Skin of body (tissue), 2 donors: ENCODE data around the gene RABAC1. TPM values are rescaled to one million over a fixed set of nuclear protein-coding genes. Genes with fewer than 3 reads are reported as not detected.

Source experiments
- DNase-seq: peaks from one replicate; lab custom pipeline; 2025; lab: John Stamatoyannopoulos, UW
- total RNA-seq: library from RNA; depleted of rRNA; stranded (reverse); fragments of >200 nt; gene quantifications from one replicate; pipeline ENCODE4 v1.2.3, GENCODE V29; 2014

RABAC1 gene
- total RNA-seq, 1 donor from 2014 or later, result 68.0 TPM

DNA sequence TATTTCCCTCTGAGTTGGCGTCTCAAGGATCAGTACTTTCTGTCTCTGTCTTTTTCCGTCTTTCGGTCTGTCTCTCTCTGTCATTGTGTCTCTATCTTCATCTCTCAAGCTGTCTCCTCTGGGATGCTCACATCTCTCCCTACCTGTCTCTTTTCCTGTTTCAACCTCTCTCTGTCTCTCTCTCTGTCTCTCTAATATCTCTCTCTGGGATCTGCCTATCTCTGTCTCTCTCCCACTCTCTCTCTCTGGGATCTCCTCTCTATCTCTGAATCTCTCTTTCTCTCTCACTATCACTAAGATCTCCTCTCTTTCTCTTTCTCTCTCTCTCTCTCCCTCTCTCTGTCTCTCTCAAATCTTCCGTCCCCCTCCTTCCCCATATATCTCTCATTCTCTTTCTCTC lies 30.9 kb upstream of the RABAC1 start:
- DNase-seq, result no peak

DNA sequence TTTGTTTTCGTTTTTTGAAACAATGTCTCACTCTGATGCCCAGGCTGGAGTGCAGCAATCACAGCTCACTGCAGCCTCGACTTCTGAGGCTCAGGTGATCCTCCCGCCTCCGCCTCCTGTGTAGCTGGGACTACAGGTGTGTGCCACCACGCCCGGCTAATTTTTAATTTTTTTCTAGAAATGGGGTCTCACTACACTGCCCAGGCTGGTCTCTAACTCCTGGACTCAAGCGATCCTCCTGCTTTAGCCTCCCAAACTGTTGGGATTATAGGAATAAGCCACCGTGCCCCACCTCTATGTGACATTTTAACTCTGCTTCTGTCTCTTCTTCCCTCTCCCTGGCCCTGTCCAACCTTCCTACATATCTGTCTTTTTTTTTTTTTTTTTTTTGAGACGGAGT lies 29.8 kb upstream of the RABAC1 start:
- no peak for DNase-seq

DNA sequence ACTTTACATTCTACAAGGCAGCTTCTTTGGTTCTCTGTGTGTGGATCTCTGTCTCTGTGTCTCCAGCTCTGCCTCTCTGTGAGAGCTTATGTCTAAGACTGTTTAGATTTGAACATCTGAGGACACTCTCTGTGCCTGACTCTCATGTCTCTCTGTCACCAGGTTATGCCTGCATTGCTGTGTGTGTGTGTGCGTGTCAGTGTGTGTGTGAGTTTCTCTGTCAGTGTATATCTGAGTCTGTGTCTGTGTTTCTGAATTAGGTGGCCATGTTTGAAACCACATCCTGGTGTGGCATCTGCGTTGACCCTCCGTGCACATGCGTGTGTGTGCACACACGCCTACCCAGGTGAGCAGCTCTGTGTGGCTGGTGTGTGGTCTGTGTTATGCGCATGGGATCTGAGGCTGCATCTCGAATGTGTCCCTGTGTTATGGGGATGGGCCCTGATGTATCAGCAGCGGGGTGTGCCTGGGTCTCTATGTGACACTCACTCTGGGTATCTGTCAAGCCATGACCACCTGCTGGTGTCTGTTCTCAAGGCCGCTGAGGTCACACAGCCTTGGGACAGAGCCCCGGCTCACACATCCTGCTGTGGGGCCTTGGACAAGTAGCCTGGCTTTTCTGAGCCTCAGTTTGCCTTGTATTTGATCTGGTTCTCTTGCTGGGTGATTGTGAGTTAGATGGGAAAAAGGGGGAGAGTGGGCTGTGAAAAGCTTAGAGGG lies 28.2 kb upstream of the RABAC1 start:
- DNase-seq, result no peak

DNA sequence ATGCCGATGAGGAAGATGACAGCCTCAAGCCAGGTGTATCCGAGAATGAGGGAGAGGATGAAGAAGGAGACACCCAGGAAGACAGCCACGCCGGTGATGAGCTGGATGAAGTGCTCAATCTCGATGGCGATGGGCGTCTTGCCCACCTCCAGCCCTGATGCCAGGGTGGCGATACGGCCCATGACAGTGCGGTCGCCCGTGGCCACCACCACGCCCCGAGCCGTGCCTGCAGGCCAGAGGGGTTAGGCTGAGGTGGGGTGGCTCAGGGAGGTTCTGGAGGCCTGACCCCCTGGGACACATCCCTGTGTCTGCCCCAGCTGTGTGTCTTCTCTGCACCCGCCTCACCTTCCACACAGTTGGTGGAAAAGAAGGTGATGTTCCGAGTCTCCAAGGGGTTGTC lies 25.8 kb upstream of the RABAC1 start:
- DNase-seq, result no peak

DNA sequence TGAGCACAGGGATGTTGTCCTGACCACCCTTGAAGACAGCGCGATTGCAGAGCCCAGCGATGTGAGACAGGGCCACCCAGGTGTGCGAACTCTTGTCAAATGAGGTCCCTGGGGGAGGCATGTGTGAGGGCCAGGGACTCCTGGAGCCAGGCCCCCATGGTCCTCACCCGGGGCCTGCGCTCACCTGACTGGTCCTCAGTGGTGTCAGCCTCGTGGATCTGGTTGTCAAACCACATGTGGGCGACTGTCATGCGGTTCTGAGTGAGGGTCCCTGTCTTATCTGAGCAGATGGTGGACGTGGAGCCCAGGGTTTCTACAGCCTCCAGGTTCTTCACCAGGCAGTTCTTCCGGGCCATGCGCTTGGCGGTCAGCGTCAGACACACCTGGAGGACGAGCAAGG lies 22.6 kb upstream of the RABAC1 start:
- no peak for DNase-seq

DNA sequence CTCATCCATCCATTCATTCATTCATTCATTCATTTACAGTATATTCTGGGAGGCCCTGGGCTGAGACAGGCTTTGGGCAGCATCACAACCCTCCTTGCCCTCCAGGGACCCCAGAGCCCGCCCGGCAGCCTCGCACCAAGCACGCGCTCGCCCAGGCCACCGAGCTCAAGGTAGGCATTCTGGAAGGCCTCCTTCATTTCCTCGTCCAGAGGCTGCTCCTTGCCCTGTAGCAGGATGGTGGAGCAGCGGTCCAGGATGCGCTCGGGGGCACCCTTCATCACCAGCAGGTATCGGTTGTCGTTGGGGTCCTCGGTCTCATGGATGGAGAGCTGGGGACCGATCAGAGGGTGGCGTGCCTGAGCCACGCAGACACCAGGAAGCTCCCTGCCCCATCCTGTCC lies 19.3 kb upstream of the RABAC1 start:
- no peak for DNase-seq

DNA sequence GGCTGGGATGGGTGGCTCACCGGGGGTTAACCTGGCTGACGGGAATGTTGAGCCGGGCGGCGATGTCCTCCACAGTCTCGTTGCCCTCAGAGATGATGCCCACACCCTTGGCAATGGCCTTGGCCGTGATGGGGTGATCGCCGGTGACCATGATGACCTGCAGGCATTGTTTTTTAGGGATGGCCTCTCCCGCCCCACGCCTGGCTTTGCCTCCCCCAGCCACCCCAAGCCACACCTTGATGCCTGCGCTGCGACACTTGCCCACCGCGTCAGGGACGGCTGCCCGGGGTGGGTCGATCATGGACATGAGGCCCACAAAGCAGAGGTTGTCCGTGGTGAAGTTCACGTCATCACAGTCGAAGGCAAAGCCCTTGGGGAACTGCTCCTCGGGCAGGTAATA lies 18.8 kb upstream of the RABAC1 start:
- no peak for DNase-seq

DNA sequence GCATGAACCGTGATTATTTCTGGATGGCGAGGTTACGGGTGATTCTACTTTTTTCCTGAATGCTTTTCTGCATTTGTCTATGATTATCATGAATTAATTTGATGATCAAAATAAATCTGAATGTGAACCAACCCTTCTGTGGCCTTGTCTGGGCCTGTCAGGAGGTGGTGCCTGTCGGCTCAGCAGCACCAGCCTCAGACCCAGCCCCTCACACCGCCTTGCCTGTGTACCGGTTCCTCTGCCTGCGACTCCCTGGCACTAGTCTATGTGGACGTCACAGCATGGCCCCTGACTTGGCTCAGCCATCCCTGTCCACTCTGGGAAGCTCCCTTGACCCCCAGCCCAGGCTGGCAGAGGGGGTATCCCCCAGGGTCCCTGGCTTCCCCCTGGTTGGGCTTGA lies 15.5 kb upstream of the RABAC1 start:
- no peak for DNase-seq

DNA sequence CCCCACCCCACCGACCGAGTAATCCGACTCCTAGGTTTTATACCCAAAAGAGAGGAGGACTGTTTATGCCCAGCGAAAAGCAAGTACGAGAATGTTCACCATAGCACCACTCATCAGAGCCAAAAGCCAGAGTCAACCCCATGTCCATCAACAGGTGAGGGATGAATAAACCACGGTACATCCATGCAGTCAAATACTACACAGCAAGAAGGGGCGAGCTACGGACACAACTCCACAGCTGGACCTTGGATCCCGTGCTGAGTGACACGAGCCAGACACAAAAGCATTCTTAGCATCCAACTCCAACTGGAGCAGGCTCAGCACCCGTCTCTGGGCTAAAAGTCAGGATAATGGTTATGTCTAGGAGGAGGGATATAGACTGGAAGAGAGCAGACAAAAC lies 12.2 kb upstream of the RABAC1 start:
- DNase-seq, result no peak

DNA sequence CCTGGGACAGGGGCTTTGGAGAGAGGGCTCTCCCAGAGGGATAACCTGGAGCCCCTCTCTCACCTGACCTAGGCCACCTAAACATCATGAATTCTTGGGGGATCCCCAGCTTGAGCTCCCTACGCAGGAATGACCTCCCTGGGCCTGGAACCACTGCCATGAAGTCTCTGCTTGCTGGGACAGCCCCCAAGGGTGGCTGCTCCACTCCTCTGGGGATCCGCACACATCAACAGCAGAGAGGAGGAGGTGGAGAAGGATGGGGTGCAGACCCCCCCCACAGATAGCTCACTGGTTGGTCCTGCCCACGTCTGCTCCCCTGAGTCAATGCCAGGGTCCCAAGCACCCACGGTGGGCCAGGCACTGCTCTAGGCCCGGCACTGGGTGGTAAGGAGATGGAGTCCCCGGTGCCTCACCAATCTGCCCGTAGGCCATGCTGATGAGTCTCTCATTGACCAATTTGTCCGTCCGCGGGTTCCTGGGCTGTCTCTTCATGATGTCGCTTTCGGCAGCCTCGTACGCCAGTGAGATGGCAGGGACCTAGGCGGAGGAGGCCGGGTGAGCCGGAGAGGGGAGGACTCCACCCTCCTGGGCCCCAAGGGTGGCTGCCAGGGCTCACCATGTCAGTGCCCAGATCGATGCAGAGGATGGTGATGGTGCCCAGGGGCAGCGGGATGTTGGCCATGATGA lies 10.8 kb upstream of the RABAC1 start:
- no peak for DNase-seq

DNA sequence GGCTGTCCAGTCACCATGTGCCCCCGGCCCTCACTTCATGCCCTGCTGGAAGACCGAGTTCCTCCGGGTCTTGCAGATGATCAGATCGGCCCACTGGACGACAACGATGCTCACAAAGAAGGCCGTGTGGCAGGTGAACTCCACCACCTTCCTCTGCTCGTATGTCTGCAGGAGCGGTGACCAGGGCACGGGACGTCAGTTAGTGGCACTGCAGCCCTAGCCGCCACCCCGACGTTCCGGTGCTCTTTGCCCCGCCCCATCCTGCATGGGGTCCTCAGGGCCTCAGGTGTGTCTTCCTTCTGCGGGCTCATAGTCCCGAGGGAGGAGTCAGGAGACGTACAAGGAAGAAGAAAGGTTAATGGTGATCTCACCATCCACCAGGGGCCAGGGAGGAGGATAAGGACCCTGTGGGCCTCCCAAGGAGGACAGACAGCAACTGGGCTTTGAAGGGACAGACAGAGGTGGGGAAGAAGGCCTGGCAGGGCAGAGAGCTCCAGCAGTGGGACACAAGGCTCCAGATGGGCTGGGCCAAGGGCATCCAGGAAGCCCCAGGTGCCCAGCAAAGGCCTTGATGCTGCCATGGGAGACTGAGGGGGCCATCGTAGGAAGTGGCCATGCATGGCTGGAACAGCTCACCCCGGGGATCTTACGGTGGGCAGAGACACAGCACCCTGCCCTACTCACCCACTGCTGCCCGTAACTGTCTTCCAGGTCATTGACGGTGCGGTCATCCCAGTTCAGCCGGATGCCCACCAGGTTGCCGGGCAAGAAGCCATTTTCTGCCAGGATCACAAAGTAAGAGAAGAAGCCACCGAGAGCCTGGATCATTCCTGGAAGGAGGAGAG lies 9.9 kb upstream of the RABAC1 start:
- no peak for DNase-seq

DNA sequence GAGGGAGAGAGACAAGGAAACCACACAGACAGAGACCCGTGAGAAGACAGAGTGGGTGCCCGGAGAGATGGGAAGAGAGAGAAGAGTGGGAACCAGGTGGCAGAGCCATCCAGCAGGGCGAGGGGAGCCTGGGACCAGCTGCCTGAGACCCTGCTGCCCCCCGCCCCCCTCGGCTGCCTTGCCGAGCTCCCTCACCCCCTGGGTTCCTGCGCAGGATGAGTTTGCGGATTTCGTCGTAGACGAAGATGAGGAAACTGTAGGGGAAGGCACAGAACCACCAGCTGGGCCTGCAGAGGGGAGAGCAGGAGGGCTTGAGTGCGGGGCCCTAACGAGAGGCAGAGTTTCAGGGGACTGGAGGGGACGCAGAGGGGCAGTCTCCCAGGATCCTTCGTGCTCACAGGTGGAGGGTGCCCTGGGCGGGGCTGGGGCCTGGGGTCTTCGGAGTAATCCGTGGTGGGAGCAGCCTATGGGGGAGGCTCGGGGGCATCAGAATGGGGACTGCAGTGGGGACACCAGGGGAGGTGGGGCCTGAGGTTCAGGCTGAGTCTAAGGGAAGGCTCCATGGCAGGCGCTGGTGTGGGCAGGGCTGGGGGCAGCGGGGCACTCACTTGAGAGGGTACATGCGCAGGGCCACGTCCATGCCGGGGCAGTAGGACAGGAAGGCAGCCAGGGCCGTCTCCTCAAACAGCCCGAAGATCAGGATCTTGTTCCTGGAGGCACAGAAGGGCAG lies 8.1 kb upstream of the RABAC1 start:
- DNase-seq, result no peak

DNA sequence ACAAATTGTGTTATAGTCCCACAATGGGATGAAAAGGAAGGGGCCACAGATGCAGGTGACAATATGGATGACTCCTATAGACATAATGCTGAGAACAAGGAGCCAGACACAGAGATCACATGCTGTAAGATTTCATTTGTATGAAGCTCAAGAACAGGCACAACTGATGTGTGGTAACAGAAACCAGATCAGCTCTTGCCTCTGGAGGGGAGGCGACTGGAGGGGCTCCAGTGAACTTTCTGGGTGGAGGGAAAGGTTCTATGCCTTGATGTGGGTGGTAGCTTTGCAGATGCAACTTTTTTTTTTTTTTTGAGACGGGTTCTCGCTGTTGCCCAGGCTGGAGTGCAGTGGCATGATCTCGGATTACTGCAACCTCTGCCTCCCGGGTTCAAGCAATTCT lies 6.0 kb upstream of the RABAC1 start:
- DNase-seq, result no peak

DNA sequence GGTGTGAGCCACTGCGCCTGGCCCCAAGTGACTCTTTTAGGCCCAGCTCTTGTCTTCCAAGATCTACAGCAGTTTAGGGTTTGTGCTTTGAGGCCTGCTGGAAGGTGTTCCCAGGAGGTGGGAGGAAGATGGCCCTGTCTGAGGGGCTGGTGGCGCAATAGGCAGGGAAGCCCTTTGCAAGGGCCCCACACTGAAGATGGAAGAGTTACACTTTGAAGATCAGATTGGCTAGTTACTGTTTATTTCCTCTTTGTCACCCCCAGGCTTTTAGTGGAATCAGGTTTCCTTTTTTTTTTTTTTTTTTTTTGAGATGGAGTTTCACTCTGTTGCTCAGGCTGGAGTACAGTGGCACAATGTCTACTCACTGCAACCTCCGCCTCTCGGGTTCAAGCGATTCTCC lies 1.9 kb upstream of the RABAC1 start:
- no peak for DNase-seq

DNA sequence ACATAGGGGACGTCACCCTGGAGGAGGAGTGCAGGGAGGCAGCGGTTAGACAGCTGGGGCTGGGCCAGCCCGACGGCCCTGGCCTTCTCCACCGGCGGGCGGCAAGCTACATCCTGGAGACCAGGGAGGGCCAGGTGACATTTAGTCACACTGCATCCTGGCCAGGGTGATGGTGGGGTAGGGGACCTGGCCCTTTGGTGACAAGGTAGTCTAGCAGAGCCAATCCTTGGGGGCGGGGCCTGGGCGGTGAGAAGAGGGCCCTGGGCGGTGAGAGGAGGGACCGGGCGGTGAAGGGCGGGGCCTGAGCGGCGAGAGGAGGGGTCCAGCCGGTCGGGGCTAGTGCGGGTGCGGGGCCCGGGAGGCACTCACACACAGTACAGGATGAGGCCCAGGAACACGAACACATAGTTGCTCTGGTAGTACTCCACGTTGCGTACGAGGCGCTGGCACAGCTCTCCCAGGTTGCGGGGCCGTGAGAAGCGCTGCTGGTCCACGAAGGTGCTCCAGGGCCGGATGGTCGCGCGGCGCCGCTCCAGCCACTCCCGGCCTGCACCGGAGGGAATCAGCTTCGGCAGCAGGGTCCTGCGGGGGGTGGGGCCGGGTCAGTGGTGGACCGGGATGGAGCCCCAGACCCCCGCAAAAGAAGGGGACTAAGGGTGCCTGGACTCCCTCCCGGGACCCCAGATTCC lies 610 bp downstream of the RABAC1 start:
- DNase-seq, result peak; percentile 49

DNA sequence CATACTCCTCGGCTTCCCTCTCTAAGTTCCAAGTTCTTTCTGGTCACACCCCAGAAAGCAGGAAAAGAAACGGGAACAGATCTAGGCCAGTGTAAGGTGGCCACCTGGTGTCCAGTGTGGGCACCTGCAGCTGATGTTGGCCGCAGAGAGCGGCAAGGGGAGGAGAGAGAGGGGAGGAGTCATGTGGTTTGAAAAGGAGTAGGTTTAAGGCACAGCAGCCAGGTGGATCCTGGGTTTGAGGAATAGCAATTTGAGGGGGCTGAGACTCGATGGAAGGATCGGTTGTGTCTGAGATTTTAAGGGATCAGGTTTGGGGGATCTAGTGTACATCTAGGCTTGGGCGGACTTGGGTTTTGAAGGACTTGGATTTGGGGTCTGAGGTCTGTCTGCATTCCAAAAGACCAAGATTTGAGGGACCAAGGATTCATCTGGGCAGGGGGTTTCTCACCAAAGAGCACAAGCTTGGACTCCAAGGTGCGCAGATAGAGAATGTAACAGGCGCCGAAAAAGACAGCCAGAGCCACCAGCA lies 1.2 kb downstream of the RABAC1 start:
- DNase-seq, result peak; percentile 54

DNA sequence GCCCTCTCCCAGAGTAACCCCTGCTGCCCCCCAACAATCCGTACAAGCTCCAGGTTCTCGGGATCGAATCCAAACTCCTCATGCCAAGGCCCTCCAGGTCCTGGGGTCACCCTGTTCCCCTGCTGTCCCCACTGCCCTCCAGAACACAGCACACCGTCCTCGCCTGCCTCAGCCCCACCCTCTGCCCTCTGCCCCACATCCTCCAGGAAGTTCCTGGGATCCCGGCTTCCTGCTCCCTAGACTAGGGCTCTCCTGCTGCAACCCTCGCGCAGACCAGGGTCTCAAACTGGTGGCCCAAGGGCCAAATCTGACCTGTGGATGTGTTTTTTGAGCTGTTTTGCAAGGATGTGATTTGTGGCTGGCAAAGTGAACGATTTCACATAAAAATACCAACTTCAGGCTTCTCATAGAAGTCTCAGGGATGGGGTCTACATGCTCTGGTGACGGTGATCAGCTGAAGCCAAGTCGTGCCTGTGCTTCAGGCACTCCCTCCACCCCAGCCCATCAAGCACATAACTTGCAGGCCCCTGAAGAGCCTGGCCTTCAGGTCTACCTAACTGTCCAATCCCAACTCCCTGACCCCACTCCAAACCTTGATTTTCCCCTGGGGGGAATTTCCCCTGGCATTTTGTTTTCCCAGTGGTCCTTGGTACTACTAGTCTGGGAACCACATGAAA lies 1.8 kb downstream of the RABAC1 start:
- DNase-seq, result no peak

DNA sequence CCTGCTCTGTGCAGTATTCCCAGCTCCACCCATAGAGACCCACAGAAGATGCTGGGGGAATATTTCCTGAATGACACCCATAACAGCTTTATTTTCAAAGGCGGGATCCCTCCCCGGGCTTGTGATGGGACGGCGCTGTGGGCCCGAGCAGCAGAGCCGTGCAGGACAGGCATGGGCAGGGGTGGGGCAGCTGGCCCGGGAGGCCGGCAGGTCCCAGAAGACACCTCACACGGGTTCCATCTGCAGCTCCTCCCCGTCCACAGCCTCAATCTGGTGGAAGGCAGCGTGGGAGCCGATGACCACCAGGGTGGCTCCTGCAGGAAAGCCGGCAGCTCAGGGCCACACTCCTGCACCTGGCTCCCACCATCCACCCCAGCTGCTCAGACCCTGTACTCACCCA lies 2.5 kb downstream of the RABAC1 start:
- no peak for DNase-seq

DNA sequence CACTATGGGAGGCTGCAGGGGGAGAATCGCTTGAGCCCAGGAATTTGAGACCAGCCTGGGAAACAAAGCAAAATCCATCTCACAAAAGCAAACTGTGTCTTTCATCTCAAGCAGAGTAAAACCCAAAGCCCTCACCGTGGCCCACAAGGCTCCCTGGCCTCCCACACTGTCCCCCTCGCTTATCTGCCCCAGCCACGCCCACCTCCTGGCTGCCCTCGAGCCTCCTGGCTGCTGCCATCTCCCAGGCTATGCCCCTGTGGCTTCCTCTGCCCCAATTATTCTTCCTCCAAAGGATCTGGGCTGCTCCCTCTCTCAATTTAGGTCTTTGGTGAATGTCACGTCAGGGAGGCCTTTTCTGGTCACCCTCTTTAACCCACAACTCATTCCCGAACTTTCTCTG lies 3.6 kb downstream of the RABAC1 start:
- DNase-seq, result no peak

DNA sequence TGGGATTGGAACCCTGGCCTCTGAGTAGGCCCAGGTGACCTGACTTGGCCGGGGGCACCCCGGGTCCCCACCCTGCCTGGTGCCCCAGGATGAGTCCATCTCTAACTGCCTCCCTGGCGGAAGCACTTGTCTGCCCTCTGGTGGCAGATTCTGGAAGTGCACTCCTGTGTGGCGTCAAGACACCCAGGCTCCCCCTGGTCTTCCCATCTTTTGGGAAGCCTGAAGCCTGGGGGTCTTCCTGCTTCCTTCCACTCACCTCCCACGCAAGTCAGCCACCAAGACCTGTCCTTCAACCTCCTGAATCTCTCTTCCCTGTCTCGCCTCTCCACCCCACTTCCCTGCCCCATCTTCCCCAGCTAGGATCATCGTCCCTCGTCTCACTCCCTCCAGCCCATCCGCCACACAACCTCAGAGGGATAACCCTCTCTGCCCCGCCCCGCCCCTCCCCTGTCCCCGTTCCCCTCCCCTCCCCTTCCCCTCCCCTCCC lies 7.4 kb downstream of the RABAC1 start:
- peak; percentile 49 for DNase-seq
